Stimulated activated CD4-positive, alpha-beta T cell treated with anti-CD3 and anti-CD28 coated beads, Interleukin-15, amount 100 ng/mL, for 1 hour (primary cell): ENCODE measurements around the gene RHBDD3.
A peak's percentile ranks its signal among the peaks of the same experiment; 100 is the strongest.
"Not testable (repeated sequence)": the region's sequence is repeated elsewhere in the genome, so short reads cannot be mapped to it uniquely, and the experiment has no call there.

Experiments
- DNase-seq, 2 donors: peaks; one replicate each; pipeline ENCODE4 v3.0.0-alpha.2; 2020; ENCODE audit warnings: low read depth in 1 of 2, low spot score in 1 of 2

Gene RHBDD3

GRCh38 chr22:29251981-29252911, 15.5 kb downstream of the RHBDD3 start:
- no peak for DNase-seq

GRCh38 chr22:29251265-29251664, 16.5 kb downstream of the RHBDD3 start:
- no peak for DNase-seq

- DNase-seq, result not testable (repeated sequence)
Observed at GRCh38 chr22:29247891-29248290, 19.9 kb downstream of the RHBDD3 start.

- peak; percentile 39 to 49 for DNase-seq
Observed at GRCh38 chr22:29245626-29246385, 22.0 kb downstream of the RHBDD3 start.

- DNase-seq, result no peak
Observed at GRCh38 chr22:29244785-29245625, 22.8 kb downstream of the RHBDD3 start.

GRCh38 chr22:29243874-29244446, 23.8 kb downstream of the RHBDD3 start:
- DNase-seq, result no peak

GRCh38 chr22:29240481-29240880, 27.3 kb downstream of the RHBDD3 start:
- DNase-seq, result not testable (repeated sequence)

- no peak for DNase-seq
Observed at GRCh38 chr22:29233277-29233877, 34.4 kb downstream of the RHBDD3 start.

- no peak for DNase-seq
Observed at GRCh38 chr22:29231971-29232959, 35.5 kb downstream of the RHBDD3 start.

- DNase-seq, result no peak
Observed at GRCh38 chr22:29230972-29231875, 36.6 kb downstream of the RHBDD3 start.

GRCh38 chr22:29226351-29226981, 41.3 kb downstream of the RHBDD3 start:
- DNase-seq, result no peak

GRCh38 chr22:29225422-29226090, 42.2 kb downstream of the RHBDD3 start:
- DNase-seq, result no peak

GRCh38 chr22:29224859-29225410, 42.8 kb downstream of the RHBDD3 start:
- DNase-seq, result no peak

- DNase-seq, result no peak
Observed at GRCh38 chr22:29224121-29224858, 43.5 kb downstream of the RHBDD3 start.

GRCh38 chr22:29219881-29220670, 47.7 kb downstream of the RHBDD3 start:
- DNase-seq, result no peak
